ENCODE measurements around the gene RALGAPA2. TPM values are rescaled to one million over a fixed set of nuclear protein-coding genes. Genes with fewer than 3 reads are reported as not detected.
A peak's percentile ranks its signal among the peaks of the same experiment; 100 is the strongest.

Gene RALGAPA2
- total RNA-seq, 1 donor = 5.6 TPM

- peak; percentile 76 for TF ChIP-seq CTCF (IDR thresholded peaks at IDR 0.05; ENCODE audit: insufficient read depth, low read depth, low read length)
- H3K4me3 ChIP-seq (ENCODE audit: low read depth, low read length) = no peak overlapping the region
- peak; percentile 51 for DNase-seq (ENCODE audit: low read depth)
Observed at GRCh38 chr20:20568604-20569205, 143.7 kb downstream of the RALGAPA2 start.

GRCh38 chr20:20567712-20568111, 144.7 kb downstream of the RALGAPA2 start:
- no peak overlapping the region for H3K4me3 ChIP-seq (ENCODE audit: low read depth, low read length)
- no peak for DNase-seq (ENCODE audit: low read depth)
- TF ChIP-seq CTCF (IDR thresholded peaks at IDR 0.05; ENCODE audit: insufficient read depth, low read depth, low read length) = no peak

GRCh38 chr20:20566516-20566915, 145.9 kb downstream of the RALGAPA2 start:
- TF ChIP-seq CTCF (IDR thresholded peaks at IDR 0.05; ENCODE audit: insufficient read depth, low read depth, low read length) = no peak
- no peak overlapping the region for H3K4me3 ChIP-seq (ENCODE audit: low read depth, low read length)

GRCh38 chr20:20564279-20564678, 148.2 kb downstream of the RALGAPA2 start:
- no peak overlapping the region for H3K4me3 ChIP-seq (ENCODE audit: low read depth, low read length)
- DNase-seq (ENCODE audit: low read depth) = no peak
- TF ChIP-seq CTCF (IDR thresholded peaks at IDR 0.05; ENCODE audit: insufficient read depth, low read depth, low read length) = no peak

More at GRCh38 chr20:20566516-20566915, 145.9 kb downstream of the RALGAPA2 start:
- DNase-seq (ENCODE audit: low read depth) = no peak

DNA sequence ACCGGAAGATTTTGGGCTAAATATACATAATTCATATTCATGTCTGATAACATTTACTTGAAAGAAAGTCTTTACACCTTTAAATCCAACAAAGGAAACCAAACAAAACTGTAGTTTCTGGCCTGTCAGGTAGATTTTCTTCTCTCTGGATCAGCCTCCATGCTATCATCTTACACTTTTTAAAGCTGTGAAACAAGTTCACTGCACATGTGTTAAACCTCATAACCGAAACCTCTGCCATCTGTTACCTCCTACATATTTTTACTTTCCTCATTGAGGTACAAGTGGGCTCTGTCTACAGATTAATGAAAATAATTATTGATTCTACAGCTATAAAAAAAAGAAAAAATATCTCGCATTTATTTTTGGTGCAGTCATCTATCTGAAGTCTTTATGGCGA, 149.9 kb downstream of the RALGAPA2 start:
- no peak overlapping the region for H3K4me3 ChIP-seq (ENCODE audit: low read depth, low read length)
- no peak for TF ChIP-seq CTCF (IDR thresholded peaks at IDR 0.05; ENCODE audit: insufficient read depth, low read depth, low read length)

DNA sequence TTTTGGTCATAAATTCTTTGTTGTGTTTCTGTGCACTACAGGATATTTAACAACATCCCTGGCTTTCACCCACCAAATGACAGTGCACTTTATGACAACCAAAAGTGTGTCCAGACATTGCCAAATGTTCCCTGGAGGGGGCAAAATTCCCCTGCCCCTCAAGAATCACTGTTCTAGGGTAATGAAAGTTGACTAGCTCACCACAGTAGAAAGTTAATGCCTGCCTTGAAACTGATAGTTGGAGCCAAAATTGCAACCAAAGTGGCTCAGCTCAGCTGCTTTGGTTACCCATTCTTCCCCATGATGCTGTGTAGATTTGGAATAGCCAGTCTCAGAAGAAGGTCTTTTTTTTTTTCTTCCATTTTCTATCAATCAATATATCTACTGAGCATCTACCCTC, 150.6 kb downstream of the RALGAPA2 start:
- DNase-seq (ENCODE audit: low read depth) = no peak
- H3K4me3 ChIP-seq (ENCODE audit: low read depth, low read length) = no peak overlapping the region
- TF ChIP-seq CTCF (IDR thresholded peaks at IDR 0.05; ENCODE audit: insufficient read depth, low read depth, low read length) = no peak

More for the DNA sequence above, 149.9 kb downstream of the RALGAPA2 start:
- DNase-seq (ENCODE audit: low read depth) = no peak

DNA sequence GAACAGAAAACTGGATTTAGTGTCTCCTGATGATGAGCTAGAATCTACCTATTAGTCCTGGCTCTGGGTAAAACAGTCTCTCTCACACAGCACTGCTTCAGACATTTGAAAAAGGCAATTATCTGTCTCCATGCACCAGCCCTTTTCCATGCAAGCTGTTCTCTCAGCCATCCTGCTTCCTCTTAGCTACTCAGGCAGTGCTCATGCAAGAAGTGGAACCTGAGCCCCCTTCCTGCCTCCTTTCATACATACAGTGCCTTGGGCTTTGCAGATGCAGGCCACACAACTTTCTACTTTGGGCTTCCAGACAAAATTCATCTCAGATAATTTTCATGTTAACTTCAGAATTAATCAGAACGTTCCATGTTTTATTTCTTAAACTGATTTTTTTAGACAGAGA, 151.3 kb downstream of the RALGAPA2 start:
- no peak for DNase-seq (ENCODE audit: low read depth)
- TF ChIP-seq CTCF (IDR thresholded peaks at IDR 0.05; ENCODE audit: insufficient read depth, low read depth, low read length) = no peak
- H3K4me3 ChIP-seq (ENCODE audit: low read depth, low read length) = no peak overlapping the region
